SK-N-SH (cell line): ENCODE data around the gene C11orf68. TPM values are rescaled to one million over a fixed set of nuclear protein-coding genes. Genes with fewer than 3 reads are reported as not detected.

ENCODE experiments used
- CTCF ChIA-PET: fragments of 300-600, 350-600 bp; formaldehyde crosslinking; extraction: SDS; loops from one replicate; lab custom pipeline; 2021; lab: Yijun Ruan, JAX
- POLR2A ChIA-PET: fragments of 350-600 bp; sonication (Branson Sonifier 250); formaldehyde crosslinking; extraction: SDS; loops from one replicate; lab custom pipeline; 2020; ENCODE audit warnings: antibody characterized with exemption, inconsistent platforms; lab: Yijun Ruan, JAX
- DNase-seq: peaks from one replicate; pipeline ENCODE4 v3.0.0; 2012
- H2AFZ ChIP-seq: fragments of 200-600 bp; sonication (generic); 2 replicates; pipeline ENCODE4 v1.8.1; 2016; ENCODE audit warnings: antibody characterized with exemption, mild to moderate bottlenecking, low read depth
- H3F3A ChIP-seq: fragments of 200-600 bp; sonication (generic); replicated peaks from 2 replicates; pipeline ENCODE3; 2016; ENCODE audit warnings: antibody characterized with exemption, mild to moderate bottlenecking; ENCODE audit not compliant: insufficient read depth
- H3K27ac ChIP-seq, 2 experiments: fragments of 200-500 bp in 1 of 2; fragments of 200-600 bp in 1 of 2; sonication (Bioruptor generic) in 1 of 2; sonication (generic), shearing (Covaris generic) in 1 of 2; 2 replicates each; pipeline versions ENCODE4 v1.5.1 to v1.6.1; 2014 to 2016; ENCODE audit warnings: low read depth in 2 of 2, inconsistent platforms in 1 of 2, low read length in 1 of 2, mild to moderate bottlenecking in 1 of 2, mixed read lengths in 1 of 2
- H3K27me3 ChIP-seq: fragments of 200-600 bp; sonication (generic), shearing (Covaris generic); 2 replicates; pipeline ENCODE4 v1.6.1; 2016; ENCODE audit warnings: mixed run types; ENCODE audit not compliant: insufficient read depth
- H3K36me3 ChIP-seq, 2 experiments: fragments of 200-500 bp in 1 of 2; fragments of 200-600 bp in 1 of 2; sonication (Bioruptor generic) in 1 of 2; sonication (generic) in 1 of 2; replicated peaks in 1 of 2; 2 replicates each; pipeline versions ENCODE3 to v1.5.1; 2014 to 2016; ENCODE audit warnings: low read length in 1 of 2, mild to moderate bottlenecking in 1 of 2; ENCODE audit not compliant: insufficient read depth in 2 of 2, control insufficient read depth in 1 of 2
- H3K4me1 ChIP-seq, 2 experiments: fragments of 200-500 bp in 1 of 2; fragments of 200-600 bp in 1 of 2; sonication (Bioruptor generic) in 1 of 2; sonication (generic), shearing (Covaris generic) in 1 of 2; 2 replicates each; pipeline versions ENCODE4 v1.5.1 to v1.6.1; 2014 to 2016; ENCODE audit warnings: low read depth in 1 of 2, low read length in 1 of 2, mixed run types in 1 of 2; ENCODE audit not compliant: insufficient read depth in 2 of 2, control insufficient read depth in 1 of 2
- H3K4me2 ChIP-seq: fragments of 200-600 bp; sonication (generic), shearing (Covaris generic); 2 replicates; pipeline ENCODE4 v1.6.1; 2017; ENCODE audit warnings: mixed run types
- H3K4me3 ChIP-seq, 2 experiments: fragments of 200-500 bp in 1 of 2; fragments of 200-600 bp in 1 of 2; sonication (Bioruptor generic) in 1 of 2; sonication (generic), shearing (Covaris generic) in 1 of 2; 2 replicates each; pipeline versions ENCODE4 v1.5.1 to v1.8.1; 2014 to 2016; ENCODE audit warnings: low read depth in 2 of 2, inconsistent platforms in 1 of 2, low read length in 1 of 2, mild to moderate bottlenecking in 1 of 2, mixed read lengths in 1 of 2, moderate library complexity in 1 of 2
- H3K79me2 ChIP-seq: fragments of 200-600 bp; sonication (generic); 2 replicates; pipeline ENCODE4 v1.8.1; 2017; ENCODE audit warnings: mild to moderate bottlenecking; ENCODE audit not compliant: insufficient read depth
- H3K9ac ChIP-seq: fragments of 200-600 bp; sonication (generic); 2 replicates; pipeline ENCODE4 v1.6.1; 2017; ENCODE audit warnings: mixed run types
- H3K9me2 ChIP-seq: fragments of 200-600 bp; sonication (generic); 2 replicates; pipeline ENCODE4 v1.6.1; 2017; ENCODE audit warnings: mixed run types
- H3K9me3 ChIP-seq: fragments of 200-600 bp; sonication (generic); 2 replicates; pipeline ENCODE4 v1.6.1; 2017; ENCODE audit warnings: mixed run types, mild to moderate bottlenecking, moderate library complexity
- H4K20me1 ChIP-seq: fragments of 200-600 bp; sonication (generic); 2 replicates; pipeline ENCODE4 v1.6.1; 2017; ENCODE audit warnings: mild to moderate bottlenecking, mixed run types; ENCODE audit not compliant: insufficient read depth
- FOSL2 ChIP-seq: IDR thresholded peaks from 2 replicates; pipeline ENCODE4 v1.4.0; 2012; ENCODE audit warnings: low read depth, mild to moderate bottlenecking, moderate library complexity, borderline replicate concordance
- GABPA ChIP-seq: IDR thresholded peaks from 2 replicates; pipeline ENCODE4 v1.4.0; 2012; ENCODE audit warnings: low read depth, mild to moderate bottlenecking
- JUND ChIP-seq: IDR thresholded peaks from 2 replicates; pipeline ENCODE4 v1.4.0; 2012
- MEF2A ChIP-seq: IDR thresholded peaks from 2 replicates; pipeline ENCODE4 v1.4.0; 2012; ENCODE audit warnings: low read depth, borderline replicate concordance
- NFIC ChIP-seq: IDR thresholded peaks from 2 replicates; pipeline ENCODE4 v1.4.0; 2012; ENCODE audit warnings: borderline replicate concordance
- RAD21 ChIP-seq: IDR thresholded peaks from 2 replicates; pipeline ENCODE4 v1.6.1; 2012; ENCODE audit warnings: mild to moderate bottlenecking, low read length
- RCOR1 ChIP-seq: fragments of 150-350 bp; IDR thresholded peaks from 2 replicates; pipeline ENCODE4 v1.6.1; 2017; ENCODE audit warnings: antibody characterized with exemption, low read length
- SIN3A ChIP-seq: IDR thresholded peaks from 2 replicates; pipeline ENCODE4 v1.6.1; 2012; ENCODE audit warnings: low read depth, mild to moderate bottlenecking, low read length, moderate library complexity, borderline replicate concordance
- TEAD4 ChIP-seq: IDR thresholded peaks from 2 replicates; pipeline ENCODE4 v1.4.0; 2012; ENCODE audit warnings: mild to moderate bottlenecking, borderline replicate concordance; ENCODE audit not compliant: insufficient read depth
- WGBS: methylation state at CpG from one replicate; pipeline ENCODE4 v1.1.6; 2017; ENCODE audit warnings: low lambda C conversion rate; 5-methylcytosine and 5-hydroxymethylcytosine counted together
- polyA plus RNA-seq, 3 experiments: library from polyadenylated mRNA; depleted of rRNA; stranded (reverse); fragments of >200 nt; gene quantifications; 2 replicates each; pipeline ENCODE4 v1.2.3, GENCODE V29; 2012
- TF ChIP-seq, protein P1 (sequence below): fragments of 150-350 bp; IDR thresholded peaks from 2 replicates; pipeline ENCODE4 v1.6.1; 2017; ENCODE audit warnings: antibody characterized with exemption, low read length, low read depth, borderline replicate concordance
- TF ChIP-seq, protein P2 (sequence below): IDR thresholded peaks from 2 replicates; pipeline ENCODE4; 2012
- TF ChIP-seq, protein P3 (sequence below): fragments of 150-350 bp; IDR thresholded peaks from 2 replicates; pipeline ENCODE4 v1.6.1; 2016; ENCODE audit warnings: mild to moderate bottlenecking, low read depth, low read length
- TF ChIP-seq, protein P4 (sequence below): IDR thresholded peaks from 2 replicates; pipeline ENCODE4 v1.4.0; 2012; ENCODE audit warnings: low read depth, borderline replicate concordance
- TF ChIP-seq, protein P5 (sequence below): IDR thresholded peaks from 2 replicates; pipeline ENCODE4 v1.4.0; 2012; ENCODE audit warnings: low read depth
- TF ChIP-seq, protein P6 (sequence below): IDR thresholded peaks from 2 replicates; pipeline ENCODE4 v1.6.1; 2012; ENCODE audit warnings: mild to moderate bottlenecking, low read depth, low read length, moderate library complexity

C11orf68 gene
- polyA plus RNA-seq, 1 of the 3 experiments (the other 2 are of a cell fraction), result 65.3 TPM

DNA sequence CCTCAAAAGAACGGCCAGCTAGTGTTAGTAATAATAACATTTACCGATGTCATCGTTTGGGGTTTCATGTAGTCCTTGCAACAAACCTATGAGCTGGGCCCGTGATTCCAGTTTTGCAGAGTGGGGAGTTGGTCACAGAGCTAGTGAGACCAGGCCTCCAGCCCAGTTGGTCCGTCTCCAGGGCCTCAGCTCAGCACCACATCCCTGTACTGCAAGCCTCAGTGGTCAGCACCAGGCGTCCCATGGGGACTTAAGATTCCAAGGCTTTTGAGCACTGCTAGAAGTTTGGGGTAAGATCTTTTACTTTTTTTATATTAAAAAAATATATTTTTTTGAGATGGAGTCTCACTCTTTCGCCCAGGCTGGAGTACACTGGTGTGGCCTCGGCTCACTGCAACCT, 25.3 kb upstream of the C11orf68 start:
- TF ChIP-seq JUND, result no peak
- TF ChIP-seq, protein P1, sequence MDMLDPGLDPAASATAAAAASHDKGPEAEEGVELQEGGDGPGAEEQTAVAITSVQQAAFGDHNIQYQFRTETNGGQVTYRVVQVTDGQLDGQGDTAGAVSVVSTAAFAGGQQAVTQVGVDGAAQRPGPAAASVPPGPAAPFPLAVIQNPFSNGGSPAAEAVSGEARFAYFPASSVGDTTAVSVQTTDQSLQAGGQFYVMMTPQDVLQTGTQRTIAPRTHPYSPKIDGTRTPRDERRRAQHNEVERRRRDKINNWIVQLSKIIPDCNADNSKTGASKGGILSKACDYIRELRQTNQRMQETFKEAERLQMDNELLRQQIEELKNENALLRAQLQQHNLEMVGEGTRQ, result no peak
- TF ChIP-seq, protein P2, sequence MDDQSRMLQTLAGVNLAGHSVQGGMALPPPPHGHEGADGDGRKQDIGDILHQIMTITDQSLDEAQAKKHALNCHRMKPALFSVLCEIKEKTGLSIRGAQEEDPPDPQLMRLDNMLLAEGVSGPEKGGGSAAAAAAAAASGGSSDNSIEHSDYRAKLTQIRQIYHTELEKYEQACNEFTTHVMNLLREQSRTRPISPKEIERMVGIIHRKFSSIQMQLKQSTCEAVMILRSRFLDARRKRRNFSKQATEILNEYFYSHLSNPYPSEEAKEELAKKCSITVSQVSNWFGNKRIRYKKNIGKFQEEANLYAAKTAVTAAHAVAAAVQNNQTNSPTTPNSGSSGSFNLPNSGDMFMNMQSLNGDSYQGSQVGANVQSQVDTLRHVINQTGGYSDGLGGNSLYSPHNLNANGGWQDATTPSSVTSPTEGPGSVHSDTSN, result no peak
- TF ChIP-seq, protein P3, sequence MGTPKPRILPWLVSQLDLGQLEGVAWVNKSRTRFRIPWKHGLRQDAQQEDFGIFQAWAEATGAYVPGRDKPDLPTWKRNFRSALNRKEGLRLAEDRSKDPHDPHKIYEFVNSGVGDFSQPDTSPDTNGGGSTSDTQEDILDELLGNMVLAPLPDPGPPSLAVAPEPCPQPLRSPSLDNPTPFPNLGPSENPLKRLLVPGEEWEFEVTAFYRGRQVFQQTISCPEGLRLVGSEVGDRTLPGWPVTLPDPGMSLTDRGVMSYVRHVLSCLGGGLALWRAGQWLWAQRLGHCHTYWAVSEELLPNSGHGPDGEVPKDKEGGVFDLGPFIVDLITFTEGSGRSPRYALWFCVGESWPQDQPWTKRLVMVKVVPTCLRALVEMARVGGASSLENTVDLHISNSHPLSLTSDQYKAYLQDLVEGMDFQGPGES, result no peak
- no peak for TF ChIP-seq FOSL2
- H3K4me2 ChIP-seq, result no peak overlapping the region
- H2AFZ ChIP-seq, result no peak overlapping the region
- no peak overlapping the region for H3K4me3 ChIP-seq
- no peak overlapping the region for H3K9ac ChIP-seq
- DNase-seq, result no peak
- H3K36me3 ChIP-seq, result no peaks in the 10 kb centered on the region
- H3K4me1 ChIP-seq, result peaks cover 0 to 12% of the 10 kb centered on the region in 2 experiments; a peak in 1 of 4 replicates
- no peaks in the 10 kb centered on the region for H3K79me2 ChIP-seq
- no peak overlapping the region for H3K27ac ChIP-seq
- H3F3A ChIP-seq, result peaks cover 12% of the 10 kb centered on the region
- WGBS, result 89% methylated on average over 7 of the region's 8 CpGs
- H3K27me3 ChIP-seq, result no peaks in the 10 kb centered on the region
- POLR2A ChIA-PET, result no interaction called here
- H4K20me1 ChIP-seq, result no peaks in the 10 kb centered on the region
- no peaks in the 10 kb centered on the region for H3K9me3 ChIP-seq
- CTCF ChIA-PET, result interaction anchor here (1.0 to 1.4 kb wide), 2 partner anchors 56 to 124 kb away, joined by 3 to 6 read pairs; partner anchors contain the start of gene FIBP
- no peaks in the 10 kb centered on the region for H3K9me2 ChIP-seq

DNA sequence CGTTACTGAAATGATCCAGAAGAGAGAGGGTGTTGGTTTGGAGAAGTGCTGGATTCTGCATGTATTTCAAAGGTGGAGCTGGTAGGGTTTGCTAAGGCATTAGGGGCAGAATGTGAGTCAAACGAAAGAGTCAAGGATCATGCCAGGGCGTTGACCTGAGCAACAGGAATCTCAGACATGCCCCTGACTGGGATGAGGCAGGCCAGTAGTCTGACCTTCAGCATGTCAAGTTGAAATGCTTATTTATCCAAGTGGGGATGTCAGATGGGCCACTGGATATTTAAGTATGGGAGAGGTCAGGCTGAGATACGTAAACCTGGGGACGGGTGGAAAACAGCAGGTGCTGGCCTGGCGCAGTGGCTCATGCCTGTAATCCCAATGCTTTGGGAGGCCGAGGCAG, 23.7 kb upstream of the C11orf68 start:
- WGBS, result 96% methylated on average over 7 of the region's 7 CpGs
- Histone ChIP-seq H3K36me3 (no peaks in the 10 kb centered on the region), H3K9me2 (no peaks in the 10 kb centered on the region), H3K4me2 (no peak overlapping the region), H3F3A (peaks cover 12% of the 10 kb centered on the region), H3K4me1 (peaks cover 0 to 12% of the 10 kb centered on the region in 2 experiments; a peak in 2 of 4 replicates), H3K27me3 (no peaks in the 10 kb centered on the region), H4K20me1 (no peaks in the 10 kb centered on the region), H2AFZ (no peak overlapping the region), H3K4me3 (no peak overlapping the region)
- ChIA-PET POLR2A (no interaction called here), CTCF (interaction anchor here (1.4 kb wide), 1 partner anchor 18 kb away, joined by 3 read pairs; no protein-coding TSS in a partner anchor)
- DNase-seq, result no peak
- TF ChIP-seq NFIC (no peak), GABPA (no peak), JUND (no peak), RAD21 (no peak), TEAD4 (no peak), SIN3A (no peak), MEF2A (no peak), RCOR1 (no peak)
- TF ChIP-seq, protein P2, result no peak
- TF ChIP-seq, protein P4, sequence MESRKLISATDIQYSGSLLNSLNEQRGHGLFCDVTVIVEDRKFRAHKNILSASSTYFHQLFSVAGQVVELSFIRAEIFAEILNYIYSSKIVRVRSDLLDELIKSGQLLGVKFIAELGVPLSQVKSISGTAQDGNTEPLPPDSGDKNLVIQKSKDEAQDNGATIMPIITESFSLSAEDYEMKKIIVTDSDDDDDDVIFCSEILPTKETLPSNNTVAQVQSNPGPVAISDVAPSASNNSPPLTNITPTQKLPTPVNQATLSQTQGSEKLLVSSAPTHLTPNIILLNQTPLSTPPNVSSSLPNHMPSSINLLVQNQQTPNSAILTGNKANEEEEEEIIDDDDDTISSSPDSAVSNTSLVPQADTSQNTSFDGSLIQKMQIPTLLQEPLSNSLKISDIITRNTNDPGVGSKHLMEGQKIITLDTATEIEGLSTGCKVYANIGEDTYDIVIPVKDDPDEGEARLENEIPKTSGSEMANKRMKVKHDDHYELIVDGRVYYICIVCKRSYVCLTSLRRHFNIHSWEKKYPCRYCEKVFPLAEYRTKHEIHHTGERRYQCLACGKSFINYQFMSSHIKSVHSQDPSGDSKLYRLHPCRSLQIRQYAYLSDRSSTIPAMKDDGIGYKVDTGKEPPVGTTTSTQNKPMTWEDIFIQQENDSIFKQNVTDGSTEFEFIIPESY, result no peak
- TF ChIP-seq, protein P5, sequence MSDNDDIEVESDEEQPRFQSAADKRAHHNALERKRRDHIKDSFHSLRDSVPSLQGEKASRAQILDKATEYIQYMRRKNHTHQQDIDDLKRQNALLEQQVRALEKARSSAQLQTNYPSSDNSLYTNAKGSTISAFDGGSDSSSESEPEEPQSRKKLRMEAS, result no peak
- TF ChIP-seq, protein P6, sequence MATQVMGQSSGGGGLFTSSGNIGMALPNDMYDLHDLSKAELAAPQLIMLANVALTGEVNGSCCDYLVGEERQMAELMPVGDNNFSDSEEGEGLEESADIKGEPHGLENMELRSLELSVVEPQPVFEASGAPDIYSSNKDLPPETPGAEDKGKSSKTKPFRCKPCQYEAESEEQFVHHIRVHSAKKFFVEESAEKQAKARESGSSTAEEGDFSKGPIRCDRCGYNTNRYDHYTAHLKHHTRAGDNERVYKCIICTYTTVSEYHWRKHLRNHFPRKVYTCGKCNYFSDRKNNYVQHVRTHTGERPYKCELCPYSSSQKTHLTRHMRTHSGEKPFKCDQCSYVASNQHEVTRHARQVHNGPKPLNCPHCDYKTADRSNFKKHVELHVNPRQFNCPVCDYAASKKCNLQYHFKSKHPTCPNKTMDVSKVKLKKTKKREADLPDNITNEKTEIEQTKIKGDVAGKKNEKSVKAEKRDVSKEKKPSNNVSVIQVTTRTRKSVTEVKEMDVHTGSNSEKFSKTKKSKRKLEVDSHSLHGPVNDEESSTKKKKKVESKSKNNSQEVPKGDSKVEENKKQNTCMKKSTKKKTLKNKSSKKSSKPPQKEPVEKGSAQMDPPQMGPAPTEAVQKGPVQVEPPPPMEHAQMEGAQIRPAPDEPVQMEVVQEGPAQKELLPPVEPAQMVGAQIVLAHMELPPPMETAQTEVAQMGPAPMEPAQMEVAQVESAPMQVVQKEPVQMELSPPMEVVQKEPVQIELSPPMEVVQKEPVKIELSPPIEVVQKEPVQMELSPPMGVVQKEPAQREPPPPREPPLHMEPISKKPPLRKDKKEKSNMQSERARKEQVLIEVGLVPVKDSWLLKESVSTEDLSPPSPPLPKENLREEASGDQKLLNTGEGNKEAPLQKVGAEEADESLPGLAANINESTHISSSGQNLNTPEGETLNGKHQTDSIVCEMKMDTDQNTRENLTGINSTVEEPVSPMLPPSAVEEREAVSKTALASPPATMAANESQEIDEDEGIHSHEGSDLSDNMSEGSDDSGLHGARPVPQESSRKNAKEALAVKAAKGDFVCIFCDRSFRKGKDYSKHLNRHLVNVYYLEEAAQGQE, result no peak
- TF ChIP-seq, all 33 proteins: peak for 0
- no peak overlapping the region for H3K27ac ChIP-seq
- no peak overlapping the region for H3K9ac ChIP-seq
- H3K9me3 ChIP-seq, result no peaks in the 10 kb centered on the region
- no peaks in the 10 kb centered on the region for H3K79me2 ChIP-seq
